ENCODE data around the gene KIAA1549. TPM values are rescaled to one million over a fixed set of nuclear protein-coding genes. Genes with fewer than 3 reads are reported as not detected.

KIAA1549 gene
- total RNA-seq, 1 experiment from 2014 or later = 19.9 TPM

DNA sequence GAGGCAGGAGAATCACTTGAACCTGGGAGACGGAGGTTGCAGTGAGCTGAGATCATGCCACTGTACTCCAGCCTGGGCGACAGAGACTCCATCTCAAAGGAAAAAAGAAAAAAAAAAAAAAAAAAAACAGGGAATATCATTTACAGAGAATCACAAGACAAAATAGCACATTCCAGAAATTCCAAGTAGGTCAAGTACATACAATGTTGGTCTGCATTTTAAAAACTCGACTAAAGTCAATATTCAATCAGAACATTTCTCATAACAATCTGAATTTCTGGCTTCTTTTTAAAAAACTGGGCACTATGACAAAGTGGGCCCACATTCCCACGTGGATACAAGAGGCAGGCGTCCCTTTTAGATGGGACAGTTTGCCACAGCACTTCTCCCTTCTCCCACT lies 41.9 kb upstream of the KIAA1549 start:
- TF ChIP-seq CTCF (IDR thresholded peaks at IDR 0.05; ENCODE audit: insufficient read depth in 1 of 2, low read depth in 1 of 2, low read length in 1 of 2, severe bottlenecking in 1 of 2, unreplicated experiment in 1 of 2) = no peak
- intact Hi-C loops (cut with micrococcal nuclease; ENCODE audit: unreplicated experiment) = no loop called here
- peaks cover 7% of the 10 kb centered on the region for H3K4me1 Mint-ChIP-seq (ENCODE audit: low read depth, unreplicated experiment)
- ChIA-PET POLR2A (no interaction called here), CTCF (no interaction called here)
- H3K4me3 Mint-ChIP-seq (ENCODE audit: unreplicated experiment) = no peak overlapping the region
- H3K27ac Mint-ChIP-seq (ENCODE audit: unreplicated experiment) = no peak overlapping the region
- H3K36me3 Mint-ChIP-seq (ENCODE audit: insufficient read depth, unreplicated experiment) = peaks cover 61% of the 10 kb centered on the region
- no peaks in the 10 kb centered on the region for H3K27me3 Mint-ChIP-seq (ENCODE audit: insufficient read depth, unreplicated experiment)
- H3K4me3 ChIP-seq (ENCODE audit: low read depth, low read length) = no peak overlapping the region
- DNase-seq = no peak
- H3K4me1 ChIP-seq = no peaks in the 10 kb centered on the region
- H3K9me3 Mint-ChIP-seq (ENCODE audit: unreplicated experiment) = no peaks in the 10 kb centered on the region
- no peaks in the 10 kb centered on the region for H3K27me3 ChIP-seq (replicated peaks; ENCODE audit: control insufficient read depth, insufficient read depth, low read length)
- H3K36me3 ChIP-seq (ENCODE audit: control insufficient read depth, insufficient read depth, low read length) = no peaks in the 10 kb centered on the region; the same call in 1 of the 2 replicates
- BruUV-seq (replicated peaks) = no TSS peak
- no peaks in the 10 kb centered on the region for H3K9me3 ChIP-seq

DNA sequence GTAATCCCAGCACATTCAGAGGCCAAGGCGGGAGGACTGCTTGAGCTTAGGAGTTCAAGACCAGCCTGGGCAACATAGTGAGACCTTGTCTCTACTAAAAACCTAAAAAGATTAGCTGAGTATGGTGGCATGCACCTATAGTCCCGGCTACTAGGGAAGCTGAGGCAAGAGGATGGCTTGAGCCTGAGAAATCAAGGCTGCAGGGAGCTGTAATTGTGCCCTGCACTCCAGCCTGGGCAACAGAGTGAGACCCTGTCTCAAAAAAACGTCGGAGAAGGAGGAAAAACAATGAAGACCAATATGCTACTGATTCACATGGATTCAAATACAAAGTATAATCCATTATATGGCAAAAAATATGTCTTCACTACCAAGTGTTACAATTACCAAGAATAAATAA lies 41.1 kb upstream of the KIAA1549 start:
- H3K27me3 Mint-ChIP-seq (ENCODE audit: insufficient read depth, unreplicated experiment) = no peaks in the 10 kb centered on the region
- H3K36me3 Mint-ChIP-seq (ENCODE audit: insufficient read depth, unreplicated experiment) = peaks cover 56% of the 10 kb centered on the region
- no peak overlapping the region for H3K27ac Mint-ChIP-seq (ENCODE audit: unreplicated experiment)
- intact Hi-C loops (cut with micrococcal nuclease; ENCODE audit: unreplicated experiment) = no loop called here
- no TSS peak for BruUV-seq (replicated peaks)
- H3K4me3 ChIP-seq (ENCODE audit: low read depth, low read length) = no peak overlapping the region
- CTCF ChIA-PET = no interaction called here
- no peaks in the 10 kb centered on the region; the same call in 1 of the 2 replicates for H3K36me3 ChIP-seq (ENCODE audit: control insufficient read depth, insufficient read depth, low read length)
- no peaks in the 10 kb centered on the region for H3K9me3 Mint-ChIP-seq (ENCODE audit: unreplicated experiment)
- no peaks in the 10 kb centered on the region for H3K27me3 ChIP-seq (replicated peaks; ENCODE audit: control insufficient read depth, insufficient read depth, low read length)
- 0 out of 2 replicates have a peak, but pooled peaks cover 1% of the 10 kb centered on the region for H3K4me1 ChIP-seq
- H3K4me3 Mint-ChIP-seq (ENCODE audit: unreplicated experiment) = no peak overlapping the region
- TF ChIP-seq CTCF (IDR thresholded peaks at IDR 0.05; ENCODE audit: insufficient read depth in 1 of 2, low read depth in 1 of 2, low read length in 1 of 2, severe bottlenecking in 1 of 2, unreplicated experiment in 1 of 2) = no peak
- H3K9me3 ChIP-seq = no peaks in the 10 kb centered on the region
- POLR2A ChIA-PET = no interaction called here
- DNase-seq = no peak
- H3K4me1 Mint-ChIP-seq (ENCODE audit: low read depth, unreplicated experiment) = peaks cover 7% of the 10 kb centered on the region

DNA sequence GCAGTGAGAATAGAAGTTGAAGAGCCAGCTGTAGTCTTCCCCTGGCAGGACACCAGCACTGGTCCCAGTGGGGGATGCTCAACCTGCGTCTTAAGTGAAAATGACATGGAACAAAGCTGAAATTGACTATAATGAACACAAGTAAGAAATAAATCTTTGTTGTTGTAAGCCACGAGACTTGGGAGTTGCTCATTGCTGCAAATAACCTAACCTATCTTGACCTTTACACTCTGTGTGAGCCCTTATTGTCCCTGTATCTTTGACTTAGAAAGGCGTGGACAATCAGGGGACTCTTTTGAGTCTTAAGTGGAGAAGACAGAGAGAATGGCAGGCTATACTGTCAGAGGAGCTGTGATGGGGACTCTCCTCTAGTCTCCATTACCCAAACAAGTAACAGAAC lies 37.7 kb upstream of the KIAA1549 start:
- Histone ChIP-seq H3K4me1 (0 out of 2 replicates have a peak, but pooled peaks cover 2% of the 10 kb centered on the region), H3K27me3 (replicated peaks; ENCODE audit: control insufficient read depth, insufficient read depth, low read length) (no peaks in the 10 kb centered on the region), H3K4me3 (ENCODE audit: low read depth, low read length) (no peak overlapping the region), H3K36me3 (ENCODE audit: control insufficient read depth, insufficient read depth, low read length) (no peaks in the 10 kb centered on the region; the same call in 1 of the 2 replicates), H3K9me3 (no peaks in the 10 kb centered on the region)
- Mint-ChIP-seq H3K27me3 (ENCODE audit: insufficient read depth, unreplicated experiment) (no peaks in the 10 kb centered on the region), H3K9me3 (ENCODE audit: unreplicated experiment) (no peaks in the 10 kb centered on the region), H3K4me3 (ENCODE audit: unreplicated experiment) (no peak overlapping the region), H3K27ac (ENCODE audit: unreplicated experiment) (no peak overlapping the region), H3K36me3 (ENCODE audit: insufficient read depth, unreplicated experiment) (peaks cover 34% of the 10 kb centered on the region), H3K4me1 (ENCODE audit: low read depth, unreplicated experiment) (peaks cover 13% of the 10 kb centered on the region)
- DNase-seq = no peak
- ChIA-PET POLR2A (no interaction called here), CTCF (interaction anchor here (0.7 to 1.9 kb wide), 2 partner anchors 56 to 57 kb away, joined by 4 to 7 read pairs; no protein-coding TSS in a partner anchor)
- intact Hi-C loops (cut with micrococcal nuclease; ENCODE audit: unreplicated experiment) = loop anchor here (5.0 kb wide), 1 partner anchor 108 kb away; no protein-coding TSS in a partner anchor
- no peak for TF ChIP-seq CTCF (IDR thresholded peaks at IDR 0.05; ENCODE audit: insufficient read depth in 1 of 2, low read depth in 1 of 2, low read length in 1 of 2, severe bottlenecking in 1 of 2, unreplicated experiment in 1 of 2)
- BruUV-seq (replicated peaks) = no TSS peak

Data from Caco-2 (cell line).